ENCODE data around the gene BMF. TPM values are rescaled to one million over a fixed set of nuclear protein-coding genes. Genes with fewer than 3 reads are reported as not detected.

The BMF gene
- total RNA-seq, 1 experiment from 2014 or later: 81.5 TPM

GRCh38 chr15:40095371-40096093, 13.1 kb downstream of the BMF start:
- ChIA-PET POLR2A (interaction anchor here (0.6 to 0.7 kb wide), 2 partner anchors 56 to 65 kb away, joined by 3 to 10 read pairs; partner anchors contain the start of gene BUB1B), CTCF (no interaction called here)
- no peak for TF ChIP-seq CTCF (IDR thresholded peaks at IDR 0.05; ENCODE audit: insufficient read depth in 1 of 2, low read depth in 1 of 2, low read length in 1 of 2, severe bottlenecking in 1 of 2, unreplicated experiment in 1 of 2)
- peaks cover 4% of the 10 kb centered on the region for H3K36me3 ChIP-seq (ENCODE audit: control insufficient read depth, insufficient read depth, low read length)
- no peak overlapping the region for H3K4me3 Mint-ChIP-seq (ENCODE audit: unreplicated experiment)
- H3K27me3 Mint-ChIP-seq (ENCODE audit: insufficient read depth, unreplicated experiment): no peaks in the 10 kb centered on the region
- BruUV-seq (replicated peaks): no TSS peak
- H3K27me3 ChIP-seq (replicated peaks; ENCODE audit: control insufficient read depth, insufficient read depth, low read length): no peaks in the 10 kb centered on the region
- H3K36me3 Mint-ChIP-seq (ENCODE audit: insufficient read depth, unreplicated experiment): peaks cover 73% of the 10 kb centered on the region
- no peaks in the 10 kb centered on the region for H3K9me3 Mint-ChIP-seq (ENCODE audit: unreplicated experiment)
- H3K4me1 Mint-ChIP-seq (ENCODE audit: low read depth, unreplicated experiment): peaks cover 60% of the 10 kb centered on the region
- H3K27ac Mint-ChIP-seq (ENCODE audit: unreplicated experiment): peak overlapping the region; percentile 86
- intact Hi-C loops (cut with micrococcal nuclease; ENCODE audit: unreplicated experiment): no loop called here
- no peaks in the 10 kb centered on the region for H3K9me3 ChIP-seq
- H3K4me3 ChIP-seq (ENCODE audit: low read depth, low read length): no peak overlapping the region
- H3K4me1 ChIP-seq: peaks cover 82% of the 10 kb centered on the region
- no peak for DNase-seq

- POLR2A ChIA-PET: no interaction called here
- intact Hi-C loops (cut with micrococcal nuclease; ENCODE audit: unreplicated experiment): no loop called here
- H3K9me3 Mint-ChIP-seq (ENCODE audit: unreplicated experiment): no peaks in the 10 kb centered on the region
- CTCF ChIA-PET: interaction anchor here (2.4 kb wide), 1 partner anchor 13 kb away, joined by 7 read pairs; no protein-coding TSS in a partner anchor
- peak overlapping the region; percentile 86 for H3K27ac Mint-ChIP-seq (ENCODE audit: unreplicated experiment)
- BruUV-seq (replicated peaks): no TSS peak
- H3K4me3 ChIP-seq (ENCODE audit: low read depth, low read length): no peak overlapping the region
- TF ChIP-seq CTCF (IDR thresholded peaks at IDR 0.05; ENCODE audit: insufficient read depth in 1 of 2, low read depth in 1 of 2, low read length in 1 of 2, severe bottlenecking in 1 of 2, unreplicated experiment in 1 of 2): no peak
- H3K36me3 Mint-ChIP-seq (ENCODE audit: insufficient read depth, unreplicated experiment): peaks cover 68% of the 10 kb centered on the region
- H3K4me3 Mint-ChIP-seq (ENCODE audit: unreplicated experiment): no peak overlapping the region
- peaks cover 7% of the 10 kb centered on the region for H3K36me3 ChIP-seq (ENCODE audit: control insufficient read depth, insufficient read depth, low read length)
- H3K9me3 ChIP-seq: no peaks in the 10 kb centered on the region
- H3K4me1 ChIP-seq: peaks cover 82% of the 10 kb centered on the region
- peaks cover 55% of the 10 kb centered on the region for H3K4me1 Mint-ChIP-seq (ENCODE audit: low read depth, unreplicated experiment)
- no peak for DNase-seq
- no peaks in the 10 kb centered on the region for H3K27me3 ChIP-seq (replicated peaks; ENCODE audit: control insufficient read depth, insufficient read depth, low read length)
- no peaks in the 10 kb centered on the region for H3K27me3 Mint-ChIP-seq (ENCODE audit: insufficient read depth, unreplicated experiment)
Observed at GRCh38 chr15:40094156-40094555, 14.5 kb downstream of the BMF start.

GRCh38 chr15:40092979-40093869, 15.5 kb downstream of the BMF start:
- H3K4me3 ChIP-seq (ENCODE audit: low read depth, low read length): no peak overlapping the region
- Mint-ChIP-seq H3K4me1 (ENCODE audit: low read depth, unreplicated experiment) (peaks cover 52% of the 10 kb centered on the region), H3K4me3 (ENCODE audit: unreplicated experiment) (no peak overlapping the region), H3K27ac (ENCODE audit: unreplicated experiment) (peak overlapping the region; percentile 86), H3K9me3 (ENCODE audit: unreplicated experiment) (no peaks in the 10 kb centered on the region), H3K36me3 (ENCODE audit: insufficient read depth, unreplicated experiment) (peaks cover 66% of the 10 kb centered on the region), H3K27me3 (ENCODE audit: insufficient read depth, unreplicated experiment) (no peaks in the 10 kb centered on the region)
- no peaks in the 10 kb centered on the region for H3K9me3 ChIP-seq
- intact Hi-C loops (cut with micrococcal nuclease; ENCODE audit: unreplicated experiment): no loop called here
- H3K27me3 ChIP-seq (replicated peaks; ENCODE audit: control insufficient read depth, insufficient read depth, low read length): no peaks in the 10 kb centered on the region
- peaks cover 84% of the 10 kb centered on the region for H3K4me1 ChIP-seq
- BruUV-seq (replicated peaks): no TSS peak
- no peak for TF ChIP-seq CTCF (IDR thresholded peaks at IDR 0.05; ENCODE audit: insufficient read depth in 1 of 2, low read depth in 1 of 2, low read length in 1 of 2, severe bottlenecking in 1 of 2, unreplicated experiment in 1 of 2)
- peak in 1 of 2 experiments; percentile 59 for DNase-seq
- CTCF ChIA-PET: interaction anchor here (0.6 to 2.4 kb wide), 3 partner anchors 11 to 34 kb away, joined by 3 to 7 read pairs (median 3); no protein-coding TSS in a partner anchor
- POLR2A ChIA-PET: no interaction called here
- H3K36me3 ChIP-seq (ENCODE audit: control insufficient read depth, insufficient read depth, low read length): peaks cover 7% of the 10 kb centered on the region

Measured in Caco-2 (cell line).